Caco-2 (cell line): ENCODE results near the gene WDR27. TPM values are rescaled to one million over a fixed set of nuclear protein-coding genes. Genes with fewer than 3 reads are reported as not detected.

ENCODE experiments used
- BruUV-seq: library from RNA; stranded (reverse); fragments of 400-500 nt; replicated peaks from 2 replicates; lab custom pipeline; 2021; lab: Mats Ljungman, UMichigan
- CTCF ChIA-PET: fragments of 300-600 bp; sonication (Branson Sonifier 250); formaldehyde crosslinking; loops from one replicate; lab custom pipeline; 2022; ENCODE audit warnings: antibody characterized with exemption; lab: Charles Lee
- POLR2A ChIA-PET: fragments of 300-600 bp; sonication (Branson Sonifier 250); formaldehyde crosslinking; loops from one replicate; lab custom pipeline; 2022; ENCODE audit warnings: antibody characterized with exemption; lab: Charles Lee
- DNase-seq, 2 experiments: peaks; one replicate each; pipeline versions ENCODE4 v3.0.0 to v3.0.0-alpha.2; 2020 to 2022
- H3K27me3 ChIP-seq: replicated peaks from 2 replicates; pipeline ENCODE4 v1.6.0; 2011; ENCODE audit warnings: low read length; ENCODE audit not compliant: control insufficient read depth, insufficient read depth
- H3K36me3 ChIP-seq: 2 replicates; pipeline ENCODE4 v1.5.1; 2011; ENCODE audit warnings: low read length; ENCODE audit not compliant: control insufficient read depth, insufficient read depth
- H3K4me1 ChIP-seq: fragments of 250-450 bp; sonication (Bioruptor Pico); 2 replicates; pipeline ENCODE4 v1.5.1; 2020; ENCODE audit warnings: mild to moderate bottlenecking
- H3K4me3 ChIP-seq: 2 replicates; pipeline ENCODE4 v1.5.1; 2011; ENCODE audit warnings: low read depth, mild to moderate bottlenecking, control low read depth, low read length
- H3K9me3 ChIP-seq: fragments of 250-450 bp; sonication (Bioruptor Pico); 2 replicates; pipeline ENCODE4 v1.5.1; 2020; ENCODE audit warnings: mild to moderate bottlenecking, moderate library complexity
- H3K27ac Mint-ChIP-seq: one replicate; pipeline ENCODE4 v1.8.0; 2022; ENCODE audit warnings: mixed read lengths; ENCODE audit not compliant: unreplicated experiment
- H3K27me3 Mint-ChIP-seq: one replicate; pipeline ENCODE4 v1.8.0; 2022; ENCODE audit warnings: mixed read lengths; ENCODE audit not compliant: insufficient read depth, unreplicated experiment
- H3K36me3 Mint-ChIP-seq: one replicate; pipeline ENCODE4 v1.8.0; 2022; ENCODE audit warnings: mild to moderate bottlenecking, mixed read lengths; ENCODE audit not compliant: insufficient read depth, unreplicated experiment
- H3K4me1 Mint-ChIP-seq: one replicate; pipeline ENCODE4 v1.8.0; 2022; ENCODE audit warnings: low read depth, mixed read lengths; ENCODE audit not compliant: unreplicated experiment
- H3K4me3 Mint-ChIP-seq: one replicate; pipeline ENCODE4 v1.8.0; 2022; ENCODE audit warnings: mild to moderate bottlenecking, moderate library complexity, mixed read lengths; ENCODE audit not compliant: unreplicated experiment
- H3K9me3 Mint-ChIP-seq: one replicate; pipeline ENCODE4 v1.8.0; 2022; ENCODE audit warnings: mixed read lengths; ENCODE audit not compliant: unreplicated experiment
- CTCF ChIP-seq, 2 experiments: fragments of 200-600 bp in 1 of 2; IDR thresholded peaks; 1 replicate in 1 of 2; 2 replicates in 1 of 2; pipeline versions ENCODE4 v1.5.1 to v1.8.0; 2011 to 2022; ENCODE audit warnings: antibody characterized with exemption in 1 of 2, control low read depth in 1 of 2, inconsistent platforms in 1 of 2, low read depth in 1 of 2, low read length in 1 of 2, mild to moderate bottlenecking in 1 of 2, moderate library complexity in 1 of 2; ENCODE audit not compliant: insufficient read depth in 1 of 2, severe bottlenecking in 1 of 2, unreplicated experiment in 1 of 2
- intact Hi-C: fragments of 100-400 bp; cut with micrococcal nuclease; formaldehyde crosslinking; loops from one replicate; pipeline ENCODE4 v1.10.0; 2022; ENCODE audit not compliant: unreplicated experiment
- total RNA-seq: library from RNA; stranded (reverse); gene quantifications from 2 replicates; pipeline ENCODE4 v1.2.3, GENCODE V29; 2022

WDR27 gene
- total RNA-seq, 1 experiment from 2014 or later, result 62.9 TPM

- H3K4me3 Mint-ChIP-seq, result no peak overlapping the region
- H3K36me3 Mint-ChIP-seq, result no peaks in the 10 kb centered on the region
- no TSS peak for BruUV-seq
- no peak overlapping the region for H3K4me3 ChIP-seq
- peaks cover 4% of the 10 kb centered on the region for H3K9me3 ChIP-seq
- peaks cover 12% of the 10 kb centered on the region for H3K9me3 Mint-ChIP-seq
- peaks cover 2% of the 10 kb centered on the region for H3K27me3 Mint-ChIP-seq
- no peaks in the 10 kb centered on the region for H3K27me3 ChIP-seq
- intact Hi-C loops, result no loop called here
- no peaks in the 10 kb centered on the region for H3K4me1 ChIP-seq
- ChIA-PET CTCF (no interaction called here), POLR2A (no interaction called here)
- H3K27ac Mint-ChIP-seq, result no peak overlapping the region
- H3K4me1 Mint-ChIP-seq, result no peaks in the 10 kb centered on the region
- TF ChIP-seq CTCF (IDR thresholded peaks at IDR 0.05; ENCODE audit: insufficient read depth in 1 of 2, low read depth in 1 of 2, low read length in 1 of 2, severe bottlenecking in 1 of 2, unreplicated experiment in 1 of 2), result no peak
- no peak for DNase-seq
- no peaks in the 10 kb centered on the region for H3K36me3 ChIP-seq
These were observed 292.0 kb downstream of the WDR27 start for GRCh38 chr6:169409742-169410312.

GRCh38 chr6:169407325-169407724, 294.5 kb downstream of the WDR27 start:
- Mint-ChIP-seq H3K4me1 (no peaks in the 10 kb centered on the region), H3K9me3 (no peaks in the 10 kb centered on the region), H3K27me3 (peaks cover 3% of the 10 kb centered on the region), H3K36me3 (no peaks in the 10 kb centered on the region), H3K4me3 (no peak overlapping the region), H3K27ac (no peak overlapping the region)
- Histone ChIP-seq H3K36me3 (no peaks in the 10 kb centered on the region), H3K4me1 (no peaks in the 10 kb centered on the region), H3K9me3 (no peaks in the 10 kb centered on the region), H3K4me3 (no peak overlapping the region), H3K27me3 (no peaks in the 10 kb centered on the region)
- DNase-seq, result no peak
- ChIA-PET POLR2A (no interaction called here), CTCF (no interaction called here)
- no TSS peak for BruUV-seq
- TF ChIP-seq CTCF (IDR thresholded peaks at IDR 0.05; ENCODE audit: insufficient read depth in 1 of 2, low read depth in 1 of 2, low read length in 1 of 2, severe bottlenecking in 1 of 2, unreplicated experiment in 1 of 2), result no peak
- intact Hi-C loops, result no loop called here

Other genes with a start within 250 kb of the WDR27 start
- gene C6orf120, start 97 bp upstream of the WDR27 start, total RNA-seq, result 24.9 and 26.4 TPM in 2 replicates
- 66.2 and 75.7 TPM in 2 replicates for gene PHF10, start 22.5 kb upstream of the WDR27 start, total RNA-seq
- gene DYNLT2, start 49.5 kb upstream of the WDR27 start, total RNA-seq, result 2.4 and 2.6 TPM in 2 replicates
- gene ERMARD, start 49.6 kb upstream of the WDR27 start, total RNA-seq, result 17.0 and 25.3 TPM in 2 replicates